ENCODE data around the gene SLC25A53. TPM values are rescaled to one million over a fixed set of nuclear protein-coding genes. Genes with fewer than 3 reads are reported as not detected.

The SLC25A53 gene
- total and polyA plus RNA-seq, 2 of the 13 experiments (the other 11 are each of a cell fraction or from before 2014, with no cell fraction given), result 3.4 to 4.5 TPM

GRCh38 chrX:104168127-104168526, 11.3 kb upstream of the SLC25A53 start:
- no peak overlapping the region for H3K9ac ChIP-seq (ENCODE audit: insufficient read depth, low read depth, low read length)

More at GRCh38 chrX:104168127-104168526, 11.3 kb upstream of the SLC25A53 start:
- H3K9me3 ChIP-seq (ENCODE audit: low read length), result no peaks in the 10 kb centered on the region
- TSS peak; percentile 58 for BruUV-seq (replicated peaks)
- H3K4me2 ChIP-seq (ENCODE audit: low read depth, low read length), result peak overlapping the region; percentile 57
- no peaks in the 10 kb centered on the region for H3K36me3 ChIP-seq (replicated peaks in 1 of 2; ENCODE audit: control insufficient read depth in 1 of 2, insufficient read depth in 2 of 2, low read length in 2 of 2)
- no peak for TF ChIP-seq GRHL1 (CRISPR knock-in tag; conservative IDR thresholded peaks at IDR 0.05)
- no peak for TF ChIP-seq ZIK1 (CRISPR knock-in tag; IDR thresholded peaks at IDR 0.05; ENCODE audit: borderline replicate concordance, low read depth)
- no peak for TF ChIP-seq PATZ1 (CRISPR knock-in tag; IDR thresholded peaks at IDR 0.05)
- TF ChIP-seq NR1H2 (CRISPR knock-in tag; IDR thresholded peaks at IDR 0.05; ENCODE audit: borderline replicate concordance, low read depth), result no peak
- no peak for TF ChIP-seq ZMYM3 (CRISPR knock-in tag; IDR thresholded peaks at IDR 0.05)
- TF ChIP-seq ZBTB40 (IDR thresholded peaks at IDR 0.05), result no peak
- no peak for TF ChIP-seq ZBTB40 (CRISPR knock-in tag; IDR thresholded peaks at IDR 0.05)
- no peak overlapping the region for H3K27ac ChIP-seq (ENCODE audit: extremely low read length, insufficient read depth, low read length)
- CTCF ChIA-PET (ENCODE audit: low intra/inter-chr PET ratio, low total read pairs), result no interaction called here
- peaks cover 32% of the 10 kb centered on the region for H3K79me2 ChIP-seq (ENCODE audit: insufficient read depth, low read length)
- FAIRE-seq, result no peak
- peaks cover 26% of the 10 kb centered on the region for H3K4me1 ChIP-seq (ENCODE audit: insufficient read depth, low read length)
- no peaks in the 10 kb centered on the region for H4K20me1 ChIP-seq (ENCODE audit: insufficient read depth, low read length)
- in situ Hi-C loops (cut with HindIII; ENCODE audit: extremely low pct_ligation_motif_present, low pct_unique_long_range_greater_than_20kb), result loop anchor here (25.0 kb wide), 1 partner anchor 481 kb away; the partner anchor contains the start of gene MORF4L2
- intact Hi-C loops (cut with micrococcal nuclease; ENCODE audit: unreplicated experiment), result no loop called here
- H2AFZ ChIP-seq (ENCODE audit: low read length), result no peak overlapping the region
- H3K4me3 ChIP-seq (replicated peaks in 1 of 3; ENCODE audit: insufficient read depth in 1 of 3, low read depth in 2 of 3, low read length in 3 of 3), result peak overlapping the region; percentile 46 to 88 (median 63); a peak in 5 of 6 replicates
- no peak for ATAC-seq
- DNase-seq (ENCODE audit: low spot score), result no peak
- WGBS (ENCODE audit: low lambda C conversion rate), result 21% methylated on average over 1 of the region's 1 CpG
- no peaks in the 10 kb centered on the region for H3K27me3 ChIP-seq (ENCODE audit: control insufficient read depth in 1 of 2, insufficient read depth in 2 of 2, low read length in 2 of 2)
- POLR2A ChIA-PET, result no interaction called here
